Mesodermal cell (in vitro differentiated cells): ENCODE data around the gene TLR2.

Source experiments
- H3K27ac ChIP-seq: 2 replicates; pipeline ENCODE4 v1.7.0; 2013; ENCODE audit warnings: mild to moderate bottlenecking, low read depth, low read length, moderate library complexity; ENCODE audit not compliant: severe bottlenecking
- H3K36me3 ChIP-seq: 2 replicates; pipeline ENCODE4 v1.7.1; 2013; ENCODE audit warnings: mild to moderate bottlenecking, low read length, moderate library complexity; ENCODE audit not compliant: control insufficient read depth, insufficient read depth
- H3K4me1 ChIP-seq: one replicate; pipeline ENCODE4 v1.7.1; 2013; ENCODE audit warnings: mild to moderate bottlenecking, low read length; ENCODE audit not compliant: insufficient read depth, control insufficient read depth, poor library complexity, severe bottlenecking
- H3K4me3 ChIP-seq: 2 replicates; pipeline ENCODE4 v1.7.0; 2013; ENCODE audit warnings: low read length, control low read depth, mild to moderate bottlenecking; ENCODE audit not compliant: insufficient read depth, poor library complexity, severe bottlenecking; ENCODE audit errors: extremely low read depth
- H3K9me3 ChIP-seq: 2 replicates; pipeline ENCODE4 v1.7.1; 2013; ENCODE audit warnings: mild to moderate bottlenecking, low read length, moderate library complexity; ENCODE audit not compliant: control insufficient read depth
- WGBS, 2 experiments: methylation state at CpG; one replicate each; pipeline ENCODE4 v1.1.5; 2013; ENCODE audit warnings: missing lambda C conversion rate in 2 of 2; ENCODE audit not compliant: insufficient coverage in 2 of 2; 5-methylcytosine and 5-hydroxymethylcytosine counted together

TLR2 gene

DNA sequence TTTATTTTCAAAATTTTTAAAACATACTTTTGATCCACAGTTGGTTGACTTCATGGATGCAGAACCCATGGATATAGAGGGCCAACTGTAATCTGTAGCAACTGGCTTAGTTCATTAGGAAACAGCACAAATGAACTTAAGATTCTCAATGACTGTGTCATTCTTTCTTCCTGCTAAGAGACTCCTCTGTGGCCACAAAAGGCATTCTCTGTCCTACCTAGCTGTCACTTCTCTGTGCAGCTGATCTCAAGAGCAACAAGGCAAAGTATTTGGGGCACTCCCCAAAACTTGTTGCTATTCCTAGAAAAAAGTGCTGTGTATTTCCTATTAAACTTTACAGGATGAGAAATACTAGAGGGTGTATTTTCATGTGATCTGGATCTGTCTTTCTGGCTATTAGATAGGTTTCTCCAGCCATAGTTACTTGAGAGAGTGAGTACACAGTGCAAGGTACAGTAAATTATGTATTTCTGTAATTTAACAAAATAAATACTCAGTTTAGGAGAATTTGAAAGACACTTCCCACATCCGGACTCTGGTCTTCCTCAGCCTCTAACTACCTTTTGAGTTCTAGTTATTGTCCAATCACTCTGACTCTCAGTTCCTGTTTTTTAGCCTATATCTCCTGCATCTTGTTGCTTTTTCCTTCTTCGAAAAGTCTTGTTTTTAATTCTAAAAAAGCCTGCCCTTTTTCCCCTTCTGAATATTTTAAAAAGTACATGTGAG, 21.8 kb downstream of the TLR2 start:
- Histone ChIP-seq H3K4me1 (no peaks in the 10 kb centered on the region), H3K9me3 (no peaks in the 10 kb centered on the region), H3K27ac (no peak overlapping the region), H3K4me3 (no peak overlapping the region), H3K36me3 (no peaks in the 10 kb centered on the region)
- WGBS, 2 experiments: 80 to 100% methylated on average over 1 of the region's 2 CpGs

DNA sequence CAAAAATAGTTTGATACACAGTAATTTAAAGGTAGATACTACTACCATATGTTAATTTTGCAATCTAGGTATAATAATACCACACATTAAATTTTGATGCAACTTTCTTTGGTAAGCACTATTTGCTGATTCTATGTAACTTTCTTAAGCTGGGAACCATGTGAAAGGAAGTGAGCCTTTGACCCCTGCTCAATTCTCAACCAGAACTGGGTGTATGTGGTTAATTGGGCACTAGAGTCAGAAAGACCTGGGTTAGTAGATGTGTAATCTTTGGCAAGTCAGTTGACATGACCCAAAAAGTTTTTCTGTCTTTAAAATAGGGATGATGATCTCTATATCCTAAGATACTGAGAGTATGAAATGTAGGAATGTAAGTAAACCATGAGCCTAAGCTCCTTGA, 22.4 kb downstream of the TLR2 start:
- Histone ChIP-seq H3K9me3 (no peaks in the 10 kb centered on the region), H3K36me3 (no peaks in the 10 kb centered on the region), H3K27ac (no peak overlapping the region), H3K4me3 (no peak overlapping the region), H3K4me1 (no peaks in the 10 kb centered on the region)

DNA sequence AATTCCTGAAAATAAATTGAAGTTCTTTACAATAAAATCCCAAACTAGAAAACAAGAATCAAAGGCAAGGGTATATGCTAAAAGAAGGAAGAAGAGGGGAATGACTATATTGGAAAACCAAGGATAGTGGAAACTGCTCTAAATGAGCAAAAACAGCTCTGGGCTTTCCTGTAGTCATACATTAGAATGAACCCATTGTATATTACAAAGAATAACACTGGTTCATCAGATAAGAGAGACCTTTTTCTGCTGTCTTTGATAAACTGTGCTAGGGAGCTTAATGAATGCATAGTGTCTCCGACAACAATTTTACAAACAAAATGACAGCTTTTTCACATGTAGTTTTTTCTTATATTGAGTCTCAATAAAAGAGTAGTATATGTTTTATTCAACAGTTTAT, 26.6 kb downstream of the TLR2 start:
- Histone ChIP-seq H3K4me1 (no peaks in the 10 kb centered on the region), H3K36me3 (no peaks in the 10 kb centered on the region), H3K27ac (no peak overlapping the region), H3K4me3 (no peak overlapping the region), H3K9me3 (no peaks in the 10 kb centered on the region)
- no CpG with 5 or more reads among the region's 1 CpG for WGBS, 2 experiments

DNA sequence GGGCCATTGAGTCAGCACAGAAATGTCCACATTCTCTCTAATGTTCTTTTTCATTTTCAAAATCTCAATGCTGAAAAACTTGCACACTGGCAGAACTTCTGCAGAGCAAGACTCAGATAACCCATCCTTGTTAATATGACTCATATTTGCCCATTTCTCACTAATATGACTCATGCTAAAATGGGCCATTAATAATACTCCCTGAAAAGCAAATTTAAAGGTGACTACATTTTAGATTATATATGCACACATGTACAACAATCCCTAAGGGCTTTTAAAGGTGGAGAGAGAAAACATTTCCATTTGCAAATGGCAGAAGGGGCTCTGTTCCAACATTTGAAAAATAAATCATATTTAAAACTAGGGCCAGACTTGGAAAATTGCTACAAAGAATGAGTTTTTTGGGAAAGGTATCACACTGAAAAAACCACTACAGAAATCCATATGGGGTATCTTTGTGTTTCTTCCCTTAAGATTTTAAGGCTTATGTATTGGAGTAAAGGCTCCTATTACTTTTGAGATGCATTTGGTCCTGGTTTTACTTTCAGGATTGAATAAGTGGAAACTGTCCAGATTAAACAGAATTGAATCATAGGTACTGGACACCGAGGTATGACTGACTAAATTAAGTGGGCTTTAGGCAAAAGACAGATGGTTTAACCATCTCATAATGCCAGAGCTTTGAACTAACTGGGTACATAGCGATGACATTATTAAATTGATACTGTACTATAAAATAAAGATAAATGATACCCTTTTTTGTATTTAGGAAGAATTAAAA, 30.0 kb downstream of the TLR2 start:
- Histone ChIP-seq H3K4me1 (no peaks in the 10 kb centered on the region), H3K4me3 (no peak overlapping the region), H3K36me3 (no peaks in the 10 kb centered on the region), H3K9me3 (no peaks in the 10 kb centered on the region), H3K27ac (no peak overlapping the region)
- WGBS, 2 experiments: 83 to 100% methylated on average over 1 of the region's 2 CpGs

DNA sequence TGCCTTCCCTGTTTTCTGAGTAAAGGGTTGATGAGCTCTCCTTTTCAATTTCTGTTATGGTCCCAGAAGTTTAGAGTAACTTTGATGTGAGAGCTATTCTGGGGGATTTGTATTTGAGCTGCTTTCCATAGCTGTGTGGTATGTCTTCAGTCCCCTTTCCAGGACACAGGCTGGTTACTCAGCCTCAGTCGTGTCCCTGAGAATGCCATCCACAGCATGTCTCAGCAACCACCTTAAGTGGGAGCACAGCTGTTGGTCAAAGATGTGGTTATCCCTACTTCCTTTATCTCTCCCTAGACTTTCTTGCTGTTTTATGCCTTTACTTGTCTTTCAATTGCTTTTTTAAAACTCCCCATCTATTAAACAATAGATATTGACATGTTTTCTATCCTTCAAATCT, 38.0 kb downstream of the TLR2 start:
- Histone ChIP-seq H3K4me1 (no peaks in the 10 kb centered on the region), H3K9me3 (no peaks in the 10 kb centered on the region), H3K36me3 (no peaks in the 10 kb centered on the region), H3K27ac (no peak overlapping the region), H3K4me3 (no peak overlapping the region)
- WGBS, 2 experiments: 57 to 100% methylated on average over 1 of the region's 1 CpG

DNA sequence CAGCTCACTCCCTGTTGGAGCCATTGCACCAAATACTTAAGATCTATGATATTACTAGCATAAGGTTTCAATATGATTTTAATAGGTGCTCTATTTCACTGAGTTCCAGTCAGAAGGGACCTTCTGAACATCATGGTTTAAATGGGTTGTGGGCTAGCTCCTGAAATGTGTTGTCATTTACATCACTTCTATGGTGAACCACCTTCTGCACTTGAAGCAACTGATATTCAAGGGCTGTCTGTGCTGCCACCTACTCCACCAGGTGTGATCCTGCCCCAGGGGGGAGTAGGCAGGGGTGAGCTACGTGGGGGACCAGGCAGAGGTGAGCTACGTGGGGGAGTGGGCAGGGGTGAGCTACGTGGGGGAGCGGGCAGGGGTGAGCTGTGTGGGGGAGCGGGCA, 40.5 kb downstream of the TLR2 start:
- Histone ChIP-seq H3K27ac (no peak overlapping the region), H3K4me1 (no peaks in the 10 kb centered on the region), H3K4me3 (no peak overlapping the region), H3K9me3 (no peaks in the 10 kb centered on the region), H3K36me3 (no peaks in the 10 kb centered on the region)
- WGBS, 2 experiments: no CpG with 5 or more reads among the region's 5 CpGs

DNA sequence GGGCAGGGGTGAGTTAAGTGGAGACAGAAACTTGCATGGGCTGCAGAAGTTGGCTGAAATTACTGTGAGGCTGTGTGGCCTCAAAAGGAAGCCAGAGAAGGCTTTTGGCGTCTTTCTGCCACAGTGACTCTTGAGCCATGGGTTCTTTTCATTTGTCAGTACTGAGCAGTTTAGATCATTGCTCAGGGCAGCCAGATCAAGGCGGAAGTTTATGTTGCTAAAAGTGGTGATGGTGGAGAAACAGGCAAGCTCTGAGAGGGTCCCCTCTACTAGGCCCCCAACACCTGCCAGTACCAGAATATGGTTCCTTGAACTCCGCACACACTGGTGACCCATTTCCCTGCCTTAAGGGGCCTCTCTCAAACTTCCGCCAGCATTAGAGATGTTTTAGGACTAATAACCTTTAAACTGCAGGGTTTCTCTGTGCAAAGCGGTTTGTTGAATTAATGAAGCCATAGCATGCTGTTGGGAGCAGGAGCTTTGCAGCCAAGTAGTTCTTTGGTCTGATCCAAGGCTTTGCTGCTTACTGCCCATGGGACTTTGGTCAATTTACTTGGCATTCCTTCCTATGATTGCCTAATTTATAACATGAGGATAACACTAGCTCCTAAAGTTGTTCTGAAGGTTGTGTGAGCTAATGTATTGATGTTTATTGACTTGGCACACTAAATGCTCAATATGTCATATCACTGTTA, 41.2 kb downstream of the TLR2 start:
- 94 to 100% methylated on average over 1 to 4 of the region's 5 CpGs for WGBS, 2 experiments
- Histone ChIP-seq H3K36me3 (no peaks in the 10 kb centered on the region), H3K27ac (no peak overlapping the region), H3K4me1 (no peaks in the 10 kb centered on the region), H3K4me3 (no peak overlapping the region), H3K9me3 (no peaks in the 10 kb centered on the region)

DNA sequence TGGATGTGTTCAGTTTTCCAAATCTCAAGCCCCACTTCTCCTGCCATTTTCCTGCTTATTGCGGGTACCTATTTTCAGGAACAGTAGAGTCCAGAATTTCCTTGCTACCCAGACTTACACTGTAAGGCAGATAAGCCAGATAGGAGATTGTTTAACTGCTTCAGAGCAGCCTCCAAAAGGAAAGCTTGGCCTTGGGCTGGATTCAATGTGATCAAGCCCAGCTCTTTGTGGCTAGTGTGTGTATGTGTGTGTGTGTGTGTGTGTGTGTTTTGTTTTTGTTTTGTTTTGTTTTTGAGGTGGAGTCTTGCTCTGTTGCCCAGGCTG, 41.7 kb downstream of the TLR2 start:
- no peak overlapping the region for H3K27ac ChIP-seq
- no peaks in the 10 kb centered on the region for H3K9me3 ChIP-seq
- H3K4me3 ChIP-seq: no peak overlapping the region
- H3K4me1 ChIP-seq: no peaks in the 10 kb centered on the region
- H3K36me3 ChIP-seq: no peaks in the 10 kb centered on the region
- 86 to 100% methylated on average over 1 of the region's 1 CpG for WGBS, 2 experiments

DNA sequence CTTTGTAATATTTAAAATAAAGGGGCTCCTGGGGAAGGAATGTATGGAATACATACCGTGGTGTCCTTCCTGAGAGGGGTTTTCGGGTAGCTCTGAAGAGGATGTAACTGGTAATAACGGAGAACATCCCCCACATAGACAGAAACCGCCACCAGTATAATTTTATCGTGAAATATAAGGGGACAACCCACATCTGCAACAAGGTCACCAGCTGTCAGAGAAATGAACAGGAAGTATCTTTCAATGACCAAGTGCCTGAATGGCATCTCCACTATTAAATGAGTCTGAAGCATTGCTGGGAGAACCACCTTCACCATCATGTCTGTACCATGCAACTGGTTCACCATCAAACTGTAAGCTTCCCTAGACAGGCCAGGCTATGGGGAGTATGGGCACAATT, 44.1 kb downstream of the TLR2 start:
- no peaks in the 10 kb centered on the region for H3K36me3 ChIP-seq
- no peaks in the 10 kb centered on the region for H3K4me1 ChIP-seq
- H3K9me3 ChIP-seq: no peaks in the 10 kb centered on the region
- WGBS, 2 experiments: 100% methylated on average over 1 to 2 of the region's 5 CpGs
- H3K4me3 ChIP-seq: no peak overlapping the region
- no peak overlapping the region for H3K27ac ChIP-seq

DNA sequence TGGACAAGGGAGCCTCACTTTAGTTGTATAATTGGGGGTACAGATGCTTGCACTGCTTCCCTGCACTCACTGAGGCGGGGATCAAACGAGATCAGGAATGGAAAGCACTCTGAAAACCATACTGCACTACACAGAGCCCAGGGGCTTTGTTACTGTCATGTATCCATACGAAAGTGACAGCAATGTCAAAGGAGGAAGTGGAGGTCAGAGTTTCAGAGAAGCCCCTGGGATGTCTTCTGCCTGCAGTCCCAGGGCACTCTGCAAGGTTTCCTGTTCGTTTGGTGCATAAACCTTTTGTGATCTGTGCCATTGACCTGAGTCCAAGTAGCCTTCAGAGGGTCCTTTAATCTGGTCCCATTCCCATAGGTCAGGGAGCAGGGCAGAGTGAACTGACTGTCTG, 44.6 kb downstream of the TLR2 start:
- no peaks in the 10 kb centered on the region for H3K4me1 ChIP-seq
- H3K4me3 ChIP-seq: no peak overlapping the region
- H3K9me3 ChIP-seq: no peaks in the 10 kb centered on the region
- 83 to 93% methylated on average over 3 to 4 of the region's 4 CpGs for WGBS, 2 experiments
- H3K27ac ChIP-seq: no peak overlapping the region
- no peaks in the 10 kb centered on the region for H3K36me3 ChIP-seq

DNA sequence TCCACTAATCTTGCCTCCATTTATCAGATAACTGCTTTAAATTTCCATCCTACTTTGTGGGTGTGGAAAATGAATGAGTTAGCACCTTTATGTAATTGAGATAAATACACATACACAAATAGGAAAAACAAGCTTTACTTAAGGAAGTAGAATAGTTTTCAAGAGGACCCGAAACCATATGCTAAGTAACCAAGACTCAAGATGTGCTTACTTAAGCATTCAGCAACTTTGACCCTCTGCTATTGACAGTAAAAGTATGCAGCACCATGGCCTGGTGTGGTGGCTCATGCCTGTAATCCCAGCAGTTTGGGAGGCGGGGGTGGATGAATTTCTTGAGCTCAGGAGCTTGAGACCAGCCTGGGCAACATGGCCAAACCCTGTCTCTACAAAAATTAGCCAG, 45.8 kb downstream of the TLR2 start:
- Histone ChIP-seq H3K9me3 (no peaks in the 10 kb centered on the region), H3K27ac (no peak overlapping the region), H3K4me3 (no peak overlapping the region), H3K4me1 (no peaks in the 10 kb centered on the region), H3K36me3 (no peaks in the 10 kb centered on the region)
- WGBS, 2 experiments: 94 to 100% methylated on average over 2 of the region's 2 CpGs
